SW 1271 (cell line): ENCODE data around the gene MED27.

ENCODE experiments used
- DNase-seq, 2 experiments: peaks; one replicate each; lab custom pipeline; 2025; lab: John Stamatoyannopoulos, UW

MED27 gene

GRCh38 chr9:132079391-132080091 is at the start of gene MED27:
MED27 (minus strand) TSS chr9:132079867; CDS start chr9:132079844, 23 bp downstream.
- peak; percentile 53 to 85 for DNase-seq

- DNase-seq: no peak
Measured at GRCh38 chr9:132127888-132128534, 48.3 kb upstream of the MED27 start.

- no peak for DNase-seq
Measured at GRCh38 chr9:132126680-132127236, 47.1 kb upstream of the MED27 start.

GRCh38 chr9:132125944-132126679 is 46.4 kb upstream of the MED27 start:
- no peak for DNase-seq

GRCh38 chr9:132125361-132125760 is 45.7 kb upstream of the MED27 start:
- DNase-seq: no peak

- DNase-seq: no peak
Measured at GRCh38 chr9:132124800-132125199, 45.1 kb upstream of the MED27 start.

- no peak for DNase-seq
Measured at GRCh38 chr9:132121021-132121420, 41.4 kb upstream of the MED27 start.

- no peak for DNase-seq
Measured at GRCh38 chr9:132117694-132118093, 38.0 kb upstream of the MED27 start.

- no peak for DNase-seq
Measured at GRCh38 chr9:132116583-132116982, 36.9 kb upstream of the MED27 start.

GRCh38 chr9:132114102-132114707 is 34.5 kb upstream of the MED27 start:
- no peak for DNase-seq

GRCh38 chr9:132109291-132109690 is 29.6 kb upstream of the MED27 start:
- DNase-seq: no peak

- no peak for DNase-seq
Measured at GRCh38 chr9:132108728-132109127, 29.1 kb upstream of the MED27 start.

- DNase-seq: no peak
Measured at GRCh38 chr9:132099741-132100407, 20.2 kb upstream of the MED27 start.

GRCh38 chr9:132099167-132099566 is 19.5 kb upstream of the MED27 start:
- no peak for DNase-seq

- DNase-seq: peak in 1 of 2 experiments; percentile 36
Measured at GRCh38 chr9:132094314-132094791, 14.7 kb upstream of the MED27 start.

GRCh38 chr9:132090771-132091170 is 11.1 kb upstream of the MED27 start:
- DNase-seq: no peak

GRCh38 chr9:132087438-132088030 is 7.9 kb upstream of the MED27 start:
- no peak for DNase-seq

- no peak for DNase-seq
Measured at GRCh38 chr9:132082188-132082587, 2.5 kb upstream of the MED27 start.

- DNase-seq: no peak
Measured at GRCh38 chr9:132078699-132079356, 839 bp downstream of the MED27 start.

- peak in 1 of 2 experiments; percentile 4 for DNase-seq
Measured at GRCh38 chr9:132077881-132078698, 1.6 kb downstream of the MED27 start.
